ENCODE measurements around the gene ANKRD1.
"Not testable (repeated sequence)": the region's sequence is repeated elsewhere in the genome, so short reads cannot be mapped to it uniquely, and the experiment has no call there.

ANKRD1 gene

DNA sequence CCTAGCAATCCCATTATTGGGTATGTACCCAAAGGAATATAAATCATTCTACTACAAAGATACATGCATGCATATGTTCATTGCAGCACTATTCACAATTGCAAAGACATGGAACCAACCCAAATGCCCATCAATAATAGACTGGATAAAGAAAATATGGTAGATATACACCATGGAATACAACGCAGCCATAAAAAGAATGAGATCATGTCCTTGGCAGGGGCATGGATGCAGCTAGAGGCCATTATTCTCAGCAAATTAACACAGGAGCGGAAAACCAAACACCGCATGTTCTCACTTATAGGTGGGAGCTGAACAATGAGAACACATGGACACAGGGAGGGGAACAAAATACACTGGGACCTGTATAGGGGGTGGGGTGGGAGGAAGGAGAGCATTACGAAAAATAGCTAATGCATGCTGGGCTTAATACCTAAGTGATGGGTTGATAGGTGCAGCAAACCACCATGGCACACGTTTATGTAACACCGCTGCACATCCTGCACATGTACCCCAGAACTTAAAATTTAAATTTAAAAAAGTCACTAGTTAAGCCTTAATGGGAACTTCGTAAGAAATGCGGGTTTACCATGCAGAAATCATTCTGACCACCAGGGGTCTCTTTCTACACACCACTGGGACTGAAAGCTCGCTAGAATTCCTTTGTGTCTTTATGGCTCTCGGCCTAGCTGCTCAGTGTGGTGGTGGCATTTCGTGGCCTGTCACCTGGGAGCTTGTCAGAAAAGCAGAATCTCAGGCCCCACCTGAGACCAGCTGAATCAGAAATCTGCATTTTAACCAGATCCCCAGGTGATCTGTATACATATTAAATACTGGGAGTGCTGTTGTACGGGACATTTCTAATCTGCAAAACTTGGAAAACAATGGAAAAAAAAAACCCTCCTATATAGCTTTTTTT, 9.5 kb downstream of the ANKRD1 start:
- peak; percentile 55 for FAIRE-seq

DNA sequence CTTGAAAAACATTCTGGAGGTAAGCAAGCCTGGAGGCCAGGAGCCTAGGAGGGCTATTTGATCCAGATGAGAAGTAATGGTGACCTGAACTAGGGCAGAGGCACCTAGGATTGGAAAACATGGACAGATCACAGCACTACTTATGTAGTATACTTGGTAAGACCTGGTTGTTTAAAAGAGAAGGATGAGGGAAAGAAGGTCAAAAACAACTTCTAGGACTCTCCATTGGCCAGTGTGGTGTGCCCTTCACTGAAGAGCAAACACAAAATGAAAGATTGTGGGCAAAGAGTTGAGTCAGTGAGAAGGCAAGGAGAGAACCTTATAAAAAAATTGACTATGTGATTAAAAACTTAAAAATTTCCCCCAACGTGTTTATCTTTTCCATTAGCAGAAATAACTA, 14.3 kb downstream of the ANKRD1 start:
- no peak for FAIRE-seq

DNA sequence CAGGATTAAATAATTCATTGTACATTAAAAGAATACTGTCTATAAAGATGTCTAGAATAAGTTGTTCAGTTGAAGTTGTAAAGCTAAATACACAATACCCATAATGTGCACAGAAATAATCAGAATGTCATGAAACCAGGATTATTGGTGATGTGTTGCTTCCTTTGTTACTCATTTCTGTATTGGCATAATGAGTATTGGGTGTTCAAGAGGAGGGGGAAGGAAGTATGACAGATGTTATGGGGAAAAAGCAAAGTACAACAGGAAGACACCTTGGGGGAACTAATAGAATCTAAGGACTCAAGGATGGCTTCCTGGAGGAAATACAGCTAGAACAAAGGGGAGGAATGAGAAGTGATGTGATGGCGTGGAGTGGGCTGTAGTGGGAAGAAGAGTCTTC, 15.0 kb downstream of the ANKRD1 start:
- FAIRE-seq: no peak

DNA sequence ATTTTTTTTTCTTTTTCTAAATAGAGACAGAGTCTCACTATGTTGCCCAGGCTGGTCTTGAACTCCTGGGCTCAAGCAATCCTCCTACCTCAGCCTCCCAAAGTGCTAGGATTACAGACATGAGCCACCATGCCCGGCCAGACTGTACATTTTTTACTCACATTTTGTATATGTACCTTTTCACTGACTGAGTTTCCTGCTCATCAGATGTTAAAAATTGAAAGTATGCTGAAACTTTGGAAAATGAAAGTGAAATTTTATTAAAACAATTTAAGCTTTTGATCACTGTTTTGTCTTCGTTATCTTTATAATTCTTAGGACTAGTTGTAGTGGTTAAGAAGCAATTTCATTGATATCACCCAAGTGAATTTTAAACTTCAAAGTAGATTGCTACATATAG, 24.0 kb downstream of the ANKRD1 start:
- not testable (repeated sequence) for FAIRE-seq

DNA sequence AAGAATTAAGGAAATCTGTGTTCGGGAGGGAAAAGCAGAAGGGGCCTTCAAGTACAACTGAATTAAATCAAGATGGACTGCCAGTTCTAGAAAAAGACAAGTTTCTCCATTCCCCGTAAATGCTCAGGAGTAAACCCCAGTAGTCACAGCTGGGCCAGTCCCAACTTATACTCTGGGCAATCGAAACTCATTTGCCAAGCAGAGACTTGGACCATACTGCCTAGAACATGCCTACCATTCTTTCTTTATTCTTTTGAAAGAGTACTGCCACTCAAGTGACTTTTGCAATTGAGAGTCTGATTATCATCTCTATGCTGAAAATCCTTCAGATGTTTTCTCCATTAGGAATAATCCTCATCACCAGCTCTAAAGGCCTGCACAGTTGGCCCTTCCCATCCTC, 27.7 kb downstream of the ANKRD1 start:
- FAIRE-seq: no peak

DNA sequence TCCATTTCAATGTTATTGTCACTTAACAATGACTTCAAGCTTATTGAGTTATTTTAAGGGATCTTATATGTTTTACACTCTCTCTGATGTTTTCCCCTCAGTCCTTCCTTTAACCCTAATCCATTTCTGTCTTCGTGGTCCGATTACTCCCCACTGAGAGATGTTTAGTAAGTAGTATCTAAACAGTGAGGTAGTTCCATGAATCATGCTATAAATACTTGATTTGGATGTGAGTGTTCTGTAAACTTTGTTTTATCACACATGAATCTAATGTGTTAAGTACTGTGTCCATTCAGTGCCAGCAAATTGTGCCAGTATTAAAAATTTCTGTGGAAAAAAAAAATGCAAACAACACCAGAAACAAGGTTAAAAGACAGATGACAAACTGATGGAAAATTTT, 30.5 kb downstream of the ANKRD1 start:
- FAIRE-seq: no peak

DNA sequence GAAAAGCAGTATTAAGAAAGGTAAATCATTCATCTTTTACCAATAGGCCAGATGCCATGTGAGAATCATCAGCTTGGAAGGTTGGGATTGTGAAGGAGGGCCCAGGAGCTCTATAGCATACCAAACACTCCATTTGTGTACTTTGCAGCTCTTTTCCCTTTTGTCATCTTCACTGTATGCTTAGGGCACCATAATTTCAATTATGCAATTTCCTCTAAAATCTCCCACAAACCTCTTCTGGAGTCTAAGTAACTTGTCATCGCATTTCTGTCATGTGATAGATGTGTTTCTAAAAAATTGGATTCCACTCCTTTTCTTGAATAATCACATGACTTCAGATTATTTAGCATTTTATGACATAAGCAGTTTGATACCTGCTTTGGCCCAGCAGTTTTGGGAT, 31.3 kb downstream of the ANKRD1 start:
- FAIRE-seq: no peak

DNA sequence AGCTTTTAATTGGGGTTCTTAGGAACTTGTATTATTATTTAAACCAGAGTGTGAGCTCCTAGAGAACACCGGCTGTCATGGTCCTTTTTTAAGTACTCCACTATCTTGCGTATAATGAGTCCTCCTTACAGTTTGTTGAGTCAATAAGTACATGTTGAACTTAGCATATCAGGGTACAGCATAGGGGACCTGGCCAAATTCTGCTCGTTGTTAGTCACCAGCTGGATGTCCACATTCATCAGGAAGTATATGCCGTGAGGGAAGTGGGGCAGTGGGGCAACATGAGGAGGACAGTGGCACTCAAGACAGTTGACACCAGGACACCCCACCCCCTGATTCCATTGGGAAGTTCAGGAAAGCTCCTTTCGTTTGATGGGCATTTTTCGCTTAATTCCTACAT, 32.5 kb downstream of the ANKRD1 start:
- FAIRE-seq: no peak

DNA sequence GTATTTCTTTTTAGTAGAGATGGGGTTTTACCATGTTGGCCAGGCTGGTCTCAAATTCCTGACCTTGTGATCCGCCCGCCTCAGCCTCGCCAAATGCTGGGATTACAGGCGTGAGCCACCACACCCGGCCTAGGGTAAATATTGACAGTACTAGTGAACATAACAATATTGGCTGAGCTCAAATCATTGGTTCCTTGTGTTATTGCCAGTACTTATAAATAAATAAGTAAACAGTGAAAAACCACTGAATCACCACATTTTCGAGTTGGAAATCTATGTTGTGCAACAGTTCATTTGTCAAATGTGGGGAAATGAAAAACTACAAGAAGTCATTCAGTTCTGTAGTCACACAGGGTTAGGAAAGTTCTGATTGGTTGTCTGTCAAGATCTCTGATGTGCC, 33.3 kb downstream of the ANKRD1 start:
- FAIRE-seq: no peak

DNA sequence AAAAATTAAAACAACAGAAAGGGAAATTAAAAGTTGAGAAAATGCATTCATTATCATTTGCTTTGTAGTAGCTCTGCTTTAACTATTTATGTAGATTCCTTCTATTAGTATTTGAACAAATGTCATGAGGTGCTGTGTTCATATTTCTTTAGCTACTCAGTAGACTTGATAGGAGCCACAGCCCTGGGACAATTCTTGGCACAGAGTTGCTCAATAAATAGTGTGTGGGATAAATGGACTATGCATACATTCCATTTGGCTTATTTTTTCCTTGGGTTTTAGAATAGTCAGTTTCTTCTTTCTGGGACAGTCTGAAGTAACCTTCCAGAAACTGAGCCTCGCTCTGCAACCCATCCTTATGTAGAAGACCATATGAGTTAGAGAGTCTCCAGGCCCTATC, 35.7 kb downstream of the ANKRD1 start:
- no peak for FAIRE-seq

DNA sequence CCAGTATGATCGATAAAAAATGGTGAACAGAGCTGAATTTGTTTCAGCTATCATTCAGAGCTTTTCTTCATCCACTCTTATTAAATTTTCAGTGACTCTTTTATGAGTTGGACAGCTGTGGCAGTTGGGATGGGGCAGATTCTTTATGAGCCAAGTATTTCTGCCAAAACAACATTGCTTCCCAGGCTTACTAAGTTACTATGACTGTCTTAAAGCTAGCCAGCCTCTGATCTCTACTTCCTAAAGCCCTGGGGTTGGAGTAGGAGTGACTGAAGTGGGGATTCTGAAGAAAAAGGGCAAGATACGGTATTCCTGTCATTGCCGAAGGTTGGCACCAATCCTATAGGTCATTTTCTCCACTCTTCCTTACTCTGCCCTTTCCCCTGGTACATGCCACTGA, 36.5 kb downstream of the ANKRD1 start:
- FAIRE-seq: no peak

DNA sequence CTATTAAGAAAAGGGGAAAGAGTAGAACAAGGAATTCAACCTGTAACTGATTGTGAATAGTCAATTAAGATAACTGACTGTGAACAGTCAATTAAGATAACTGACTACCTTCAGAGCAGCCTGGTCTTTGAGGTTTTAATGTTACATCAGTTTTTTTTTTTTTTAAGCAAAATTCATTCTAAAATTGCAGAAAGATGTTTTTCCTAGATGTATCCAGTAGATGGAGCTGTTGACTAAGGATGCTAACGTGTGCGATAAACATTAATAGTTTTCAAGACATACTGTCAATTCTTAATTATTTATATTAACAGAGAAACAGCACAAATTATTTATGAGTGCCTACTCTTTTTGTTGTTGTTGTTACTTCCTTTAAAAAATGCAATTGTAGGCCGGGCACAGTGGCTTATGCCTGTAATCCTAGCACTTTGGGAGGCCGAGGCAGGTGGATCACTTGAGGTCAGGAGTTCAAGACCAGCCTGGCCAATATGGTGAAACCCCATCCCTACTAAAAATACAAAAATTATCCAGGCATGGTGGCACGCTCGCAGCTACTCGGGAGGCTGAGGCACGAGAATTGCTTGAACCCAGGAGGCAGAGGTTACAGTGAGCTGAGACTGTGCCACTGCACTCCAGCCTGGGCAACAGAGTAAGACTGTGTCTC, 40.7 kb downstream of the ANKRD1 start:
- FAIRE-seq: peak; percentile 95

DNA sequence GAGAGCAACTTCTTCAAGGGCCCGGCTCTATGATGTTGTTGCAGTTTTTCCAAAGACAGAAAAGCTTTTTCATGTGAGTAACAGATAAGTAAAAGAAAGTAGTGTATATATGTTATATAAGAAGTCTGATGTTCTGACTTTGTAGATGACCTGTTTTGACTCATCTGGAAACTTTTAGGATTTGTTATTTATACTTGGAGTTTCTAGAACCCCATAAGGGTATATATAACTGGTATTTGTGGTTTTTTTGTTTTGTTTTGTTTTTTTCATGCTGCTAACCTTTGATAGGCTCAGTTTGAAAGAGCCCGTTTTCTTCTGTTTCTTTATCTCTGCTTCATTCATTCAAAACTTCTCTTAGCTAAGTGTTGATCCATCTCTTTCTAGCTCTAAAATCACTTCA, 41.8 kb downstream of the ANKRD1 start:
- no peak for FAIRE-seq

DNA sequence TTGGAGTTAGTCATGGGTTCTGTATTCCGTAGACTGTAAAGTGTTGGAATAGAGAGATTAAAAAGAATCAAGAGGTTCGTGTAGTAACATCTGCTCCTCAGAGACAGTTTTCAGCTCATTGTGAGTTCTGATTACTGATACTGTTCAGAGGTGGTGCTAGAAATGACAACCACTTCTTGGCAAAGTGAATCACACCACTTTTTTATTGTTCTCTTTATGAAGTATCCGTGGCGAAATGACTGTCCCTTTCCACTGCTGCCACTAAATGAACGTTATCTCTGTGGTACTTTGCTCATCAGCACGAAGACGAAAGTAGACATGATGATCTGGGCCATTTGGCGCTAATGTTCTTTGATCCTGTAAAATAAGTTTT, 48.3 kb downstream of the ANKRD1 start:
- FAIRE-seq: no peak

DNA sequence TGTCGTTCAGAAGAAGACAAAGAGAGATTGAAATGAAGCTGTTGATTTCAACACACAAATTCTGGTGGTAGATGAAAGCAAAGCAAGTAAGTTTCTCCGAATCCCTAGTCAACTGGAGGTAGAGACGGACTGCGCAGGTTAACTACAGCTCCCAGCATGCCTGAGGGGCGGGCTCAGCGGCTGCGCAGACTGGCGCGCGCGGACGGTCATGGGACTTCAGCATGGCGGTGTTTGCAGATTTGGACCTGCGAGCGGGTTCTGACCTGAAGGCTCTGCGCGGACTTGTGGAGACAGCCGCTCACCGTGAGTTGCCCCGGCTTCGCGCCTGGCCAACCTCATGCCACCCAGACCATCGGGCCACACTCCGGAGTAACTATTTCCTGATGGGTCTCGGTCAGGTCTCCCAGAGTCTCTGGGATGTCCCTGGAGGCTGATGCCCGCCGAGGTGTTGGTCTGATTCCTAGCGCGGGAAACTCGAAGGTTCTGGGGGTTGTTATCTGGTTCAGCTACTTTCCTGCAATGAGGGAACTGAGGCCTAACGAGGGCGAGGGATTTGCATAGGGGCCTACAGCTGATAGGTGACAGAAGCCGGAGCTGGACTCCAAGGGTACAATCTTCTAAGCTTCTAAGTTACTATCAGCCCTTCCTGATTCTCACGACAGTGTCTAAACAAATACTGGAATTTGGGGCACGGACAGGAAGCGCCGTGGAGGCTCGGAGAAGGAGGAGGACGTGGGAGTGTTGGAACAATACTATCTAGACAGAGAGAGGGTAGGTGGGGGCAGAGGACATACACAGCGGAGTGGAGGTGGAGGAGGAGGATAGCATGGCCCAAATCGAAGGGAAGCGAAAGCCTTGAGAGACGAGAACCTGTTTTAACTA, 48.9 kb downstream of the ANKRD1 start, which contains the start of gene RPP30:
RPP30 (plus strand) TSS at position 209 of the 882 bp plus-strand sequence; CDS start at position 222, 13 bp downstream.
- peak; percentile 76 for FAIRE-seq

DNA sequence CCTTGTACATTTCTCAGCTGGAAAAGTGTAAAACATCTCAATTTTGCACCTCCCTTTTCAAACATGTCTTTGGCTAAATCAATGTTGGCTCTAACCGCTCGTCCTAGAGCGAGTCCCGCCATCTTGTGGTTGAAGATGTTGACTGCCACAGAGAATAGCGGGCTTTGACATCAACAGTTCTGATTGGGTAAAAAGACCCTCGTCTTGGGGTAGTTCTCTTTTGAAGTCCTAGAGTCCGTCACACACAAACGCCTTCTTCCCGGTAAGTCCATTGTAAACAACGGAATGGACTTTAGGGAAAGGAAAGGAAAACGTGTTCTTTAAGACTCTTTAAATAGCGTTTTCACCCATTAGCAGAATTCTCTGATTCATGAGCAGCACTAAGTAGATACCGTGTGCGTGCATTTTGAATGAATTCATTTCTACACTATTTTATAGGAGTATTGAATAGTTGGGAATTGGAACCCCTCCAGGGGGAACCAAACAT, 49.6 kb downstream of the ANKRD1 start:
- peak; percentile 91 for FAIRE-seq

DNA sequence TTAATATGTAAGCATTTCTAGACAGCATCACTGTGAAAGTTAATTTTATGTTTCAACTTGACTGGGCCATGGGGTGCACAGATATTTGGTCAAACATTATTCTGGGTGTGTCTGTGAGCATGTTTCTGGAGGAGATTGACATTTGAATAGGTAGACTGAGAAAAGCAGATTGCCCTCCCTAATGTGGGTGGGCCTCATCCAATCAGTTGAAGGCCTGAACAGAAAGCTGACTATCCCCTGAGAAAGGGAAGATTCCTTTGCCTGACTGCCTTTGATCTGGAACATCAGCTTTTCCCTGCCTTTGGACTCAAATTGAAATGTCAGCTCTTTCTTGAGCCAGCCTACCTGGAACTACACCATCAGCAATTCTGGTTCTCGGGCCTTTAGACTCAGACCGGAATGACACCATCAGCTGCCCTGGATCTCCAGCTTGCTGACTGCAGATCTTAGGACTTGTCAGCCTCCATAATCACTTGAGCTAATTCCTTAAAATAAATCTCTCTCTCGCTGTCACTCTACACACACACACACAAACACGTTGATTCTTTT, 54.8 kb downstream of the ANKRD1 start:
- no peak for FAIRE-seq

DNA sequence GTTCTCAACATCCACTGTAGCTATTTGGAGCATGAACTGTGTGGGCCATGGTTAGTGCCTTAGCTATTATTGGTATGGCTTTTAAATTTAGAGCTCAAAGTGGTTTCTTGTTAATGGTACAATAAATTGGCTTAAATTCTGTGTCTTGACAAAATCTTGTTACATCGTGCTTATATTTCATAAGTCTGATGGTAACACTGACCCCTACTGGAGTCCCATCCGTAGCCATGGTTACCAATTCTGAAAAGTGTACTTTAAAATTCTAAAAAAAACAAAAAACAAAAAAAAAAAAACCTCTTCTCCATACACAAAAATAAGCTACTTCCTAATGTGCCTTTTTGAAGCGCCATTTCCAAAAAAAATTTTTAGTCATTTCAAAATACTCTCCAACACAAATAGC, 55.5 kb downstream of the ANKRD1 start:
- FAIRE-seq: no peak

DNA sequence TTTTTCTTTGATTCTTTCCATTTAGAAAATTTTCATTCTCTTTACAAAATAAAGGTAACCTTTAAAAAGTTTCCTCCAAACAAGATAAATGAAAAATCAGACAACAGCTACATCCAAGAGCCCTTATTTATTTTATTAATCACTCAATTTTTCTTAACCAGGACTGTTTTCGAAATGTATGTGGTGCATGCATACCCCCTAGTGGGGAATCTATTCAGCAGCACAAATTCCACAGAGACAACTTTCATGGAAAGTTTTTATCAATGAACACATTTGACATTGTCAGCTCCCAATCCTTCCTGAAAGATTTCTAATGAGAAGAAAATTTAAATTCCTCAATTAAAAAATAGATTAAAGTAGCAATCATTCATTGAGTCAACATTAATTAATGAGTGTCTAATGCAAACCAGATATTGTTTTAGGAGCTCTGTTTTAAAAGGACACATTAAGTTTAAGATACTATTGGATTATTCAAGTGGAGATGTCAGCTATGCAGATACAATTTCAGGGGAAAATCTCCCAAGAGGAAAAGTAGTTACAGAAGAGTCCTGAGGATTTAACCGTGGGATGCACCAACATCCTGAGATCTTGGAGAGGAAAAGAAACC, 57.9 kb downstream of the ANKRD1 start:
- no peak for FAIRE-seq

Data from G401.6 (cell line).